Measurements from ENCODE around the gene WDR82.

DNA sequence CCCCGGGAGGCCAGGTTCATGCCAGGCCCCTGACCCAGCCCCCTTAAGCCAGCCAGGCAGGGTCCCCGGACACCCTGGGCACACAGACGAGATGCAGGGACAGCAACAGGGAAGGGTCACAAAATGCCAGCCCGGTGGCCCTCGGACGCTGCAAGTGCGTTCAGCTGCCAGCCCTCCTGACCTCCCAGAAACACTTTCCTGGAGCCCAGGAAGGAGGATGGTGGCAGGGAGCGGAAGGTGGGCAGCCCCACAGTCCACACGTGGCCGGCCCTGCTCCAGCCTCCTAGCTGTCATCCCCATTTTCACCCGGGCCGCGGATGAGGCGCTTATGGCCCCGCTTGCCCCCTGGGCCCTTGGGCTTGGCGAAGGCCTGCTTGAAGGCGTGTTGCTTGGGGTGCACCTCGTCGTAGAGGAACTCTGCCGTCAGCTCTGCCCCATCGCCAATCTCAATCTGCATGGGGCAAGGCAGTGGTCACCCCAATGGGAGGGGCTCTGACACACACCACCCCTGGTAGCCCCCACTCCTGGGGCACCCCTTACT is 49.6 kb downstream of the WDR82 start:
- TF ChIP-seq EZH2phosphoT487 (IDR thresholded peaks at IDR 0.05; ENCODE audit: unreplicated experiment) (no peak), EZH2 (IDR thresholded peaks at IDR 0.05; ENCODE audit: low read depth, unreplicated experiment) (no peak), POLR2AphosphoS5 (IDR thresholded peaks at IDR 0.05; ENCODE audit: low read depth) (no peak), JUNB (IDR thresholded peaks at IDR 0.05; ENCODE audit: unreplicated experiment) (no peak)
- TF ChIP-seq, protein P1, sequence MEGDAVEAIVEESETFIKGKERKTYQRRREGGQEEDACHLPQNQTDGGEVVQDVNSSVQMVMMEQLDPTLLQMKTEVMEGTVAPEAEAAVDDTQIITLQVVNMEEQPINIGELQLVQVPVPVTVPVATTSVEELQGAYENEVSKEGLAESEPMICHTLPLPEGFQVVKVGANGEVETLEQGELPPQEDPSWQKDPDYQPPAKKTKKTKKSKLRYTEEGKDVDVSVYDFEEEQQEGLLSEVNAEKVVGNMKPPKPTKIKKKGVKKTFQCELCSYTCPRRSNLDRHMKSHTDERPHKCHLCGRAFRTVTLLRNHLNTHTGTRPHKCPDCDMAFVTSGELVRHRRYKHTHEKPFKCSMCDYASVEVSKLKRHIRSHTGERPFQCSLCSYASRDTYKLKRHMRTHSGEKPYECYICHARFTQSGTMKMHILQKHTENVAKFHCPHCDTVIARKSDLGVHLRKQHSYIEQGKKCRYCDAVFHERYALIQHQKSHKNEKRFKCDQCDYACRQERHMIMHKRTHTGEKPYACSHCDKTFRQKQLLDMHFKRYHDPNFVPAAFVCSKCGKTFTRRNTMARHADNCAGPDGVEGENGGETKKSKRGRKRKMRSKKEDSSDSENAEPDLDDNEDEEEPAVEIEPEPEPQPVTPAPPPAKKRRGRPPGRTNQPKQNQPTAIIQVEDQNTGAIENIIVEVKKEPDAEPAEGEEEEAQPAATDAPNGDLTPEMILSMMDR (conservative IDR thresholded peaks at IDR 0.05; ENCODE audit: low read depth in 2 of 2), result no peak
- TF ChIP-seq, protein P2, sequence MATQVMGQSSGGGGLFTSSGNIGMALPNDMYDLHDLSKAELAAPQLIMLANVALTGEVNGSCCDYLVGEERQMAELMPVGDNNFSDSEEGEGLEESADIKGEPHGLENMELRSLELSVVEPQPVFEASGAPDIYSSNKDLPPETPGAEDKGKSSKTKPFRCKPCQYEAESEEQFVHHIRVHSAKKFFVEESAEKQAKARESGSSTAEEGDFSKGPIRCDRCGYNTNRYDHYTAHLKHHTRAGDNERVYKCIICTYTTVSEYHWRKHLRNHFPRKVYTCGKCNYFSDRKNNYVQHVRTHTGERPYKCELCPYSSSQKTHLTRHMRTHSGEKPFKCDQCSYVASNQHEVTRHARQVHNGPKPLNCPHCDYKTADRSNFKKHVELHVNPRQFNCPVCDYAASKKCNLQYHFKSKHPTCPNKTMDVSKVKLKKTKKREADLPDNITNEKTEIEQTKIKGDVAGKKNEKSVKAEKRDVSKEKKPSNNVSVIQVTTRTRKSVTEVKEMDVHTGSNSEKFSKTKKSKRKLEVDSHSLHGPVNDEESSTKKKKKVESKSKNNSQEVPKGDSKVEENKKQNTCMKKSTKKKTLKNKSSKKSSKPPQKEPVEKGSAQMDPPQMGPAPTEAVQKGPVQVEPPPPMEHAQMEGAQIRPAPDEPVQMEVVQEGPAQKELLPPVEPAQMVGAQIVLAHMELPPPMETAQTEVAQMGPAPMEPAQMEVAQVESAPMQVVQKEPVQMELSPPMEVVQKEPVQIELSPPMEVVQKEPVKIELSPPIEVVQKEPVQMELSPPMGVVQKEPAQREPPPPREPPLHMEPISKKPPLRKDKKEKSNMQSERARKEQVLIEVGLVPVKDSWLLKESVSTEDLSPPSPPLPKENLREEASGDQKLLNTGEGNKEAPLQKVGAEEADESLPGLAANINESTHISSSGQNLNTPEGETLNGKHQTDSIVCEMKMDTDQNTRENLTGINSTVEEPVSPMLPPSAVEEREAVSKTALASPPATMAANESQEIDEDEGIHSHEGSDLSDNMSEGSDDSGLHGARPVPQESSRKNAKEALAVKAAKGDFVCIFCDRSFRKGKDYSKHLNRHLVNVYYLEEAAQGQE (IDR thresholded peaks at IDR 0.05; ENCODE audit: unreplicated experiment), result no peak

All from GM23338 (cell line).